ENCODE results near the gene BCAS4.

DNA sequence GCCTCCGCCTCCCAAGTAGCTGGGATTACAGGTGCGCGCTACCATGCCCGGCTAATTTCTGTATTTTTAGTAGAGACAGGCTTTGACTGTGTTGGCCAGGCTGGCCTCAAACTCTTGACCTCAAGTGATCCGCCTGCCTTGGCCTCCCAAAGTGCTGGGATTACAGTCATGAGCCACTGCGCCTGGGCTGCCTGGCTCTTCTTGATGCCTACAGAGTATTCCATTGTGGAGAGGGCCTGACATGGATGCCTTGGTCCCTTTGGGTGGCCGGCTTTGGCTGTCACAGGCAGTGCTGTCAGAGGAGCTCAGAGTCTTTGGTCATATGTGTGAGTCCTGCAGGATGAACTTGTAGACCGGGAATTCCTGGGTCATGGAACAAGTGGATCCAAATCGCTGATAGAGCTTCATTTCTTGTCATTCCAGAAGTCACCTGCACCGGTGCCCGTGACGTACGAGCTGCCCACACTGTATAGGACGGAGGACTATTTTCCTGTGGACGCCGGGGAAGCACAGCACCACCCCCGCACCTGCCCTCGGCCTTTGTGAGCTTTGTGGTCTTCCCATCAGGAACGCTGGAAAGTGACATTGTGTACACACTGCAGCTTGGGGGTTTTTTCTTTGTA is 81.3 kb downstream of the BCAS4 start:
- TF ChIP-seq, protein P1, sequence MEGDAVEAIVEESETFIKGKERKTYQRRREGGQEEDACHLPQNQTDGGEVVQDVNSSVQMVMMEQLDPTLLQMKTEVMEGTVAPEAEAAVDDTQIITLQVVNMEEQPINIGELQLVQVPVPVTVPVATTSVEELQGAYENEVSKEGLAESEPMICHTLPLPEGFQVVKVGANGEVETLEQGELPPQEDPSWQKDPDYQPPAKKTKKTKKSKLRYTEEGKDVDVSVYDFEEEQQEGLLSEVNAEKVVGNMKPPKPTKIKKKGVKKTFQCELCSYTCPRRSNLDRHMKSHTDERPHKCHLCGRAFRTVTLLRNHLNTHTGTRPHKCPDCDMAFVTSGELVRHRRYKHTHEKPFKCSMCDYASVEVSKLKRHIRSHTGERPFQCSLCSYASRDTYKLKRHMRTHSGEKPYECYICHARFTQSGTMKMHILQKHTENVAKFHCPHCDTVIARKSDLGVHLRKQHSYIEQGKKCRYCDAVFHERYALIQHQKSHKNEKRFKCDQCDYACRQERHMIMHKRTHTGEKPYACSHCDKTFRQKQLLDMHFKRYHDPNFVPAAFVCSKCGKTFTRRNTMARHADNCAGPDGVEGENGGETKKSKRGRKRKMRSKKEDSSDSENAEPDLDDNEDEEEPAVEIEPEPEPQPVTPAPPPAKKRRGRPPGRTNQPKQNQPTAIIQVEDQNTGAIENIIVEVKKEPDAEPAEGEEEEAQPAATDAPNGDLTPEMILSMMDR (IDR thresholded peaks at IDR 0.05), result no peak
- no peak for TF ChIP-seq POLR2AphosphoS5 (IDR thresholded peaks at IDR 0.05)
- TF ChIP-seq POLR2A (IDR thresholded peaks at IDR 0.05), result no peak
- TF ChIP-seq EP300 (IDR thresholded peaks at IDR 0.05), result no peak
